RWPE2 (cell line): ENCODE data around the gene PLXND1.

Experiments used
- ATAC-seq: fragments of 200-7000 bp; cut with Tn5 transposase; 3 replicates; pipeline ENCODE4 v1.9.1; 2021; ENCODE audit warnings: low read depth
- DNase-seq: peaks from one replicate; pipeline ENCODE4 v3.0.0-alpha.2; 2020; ENCODE audit warnings: low spot score
- H3K27ac ChIP-seq: fragments of 450-650 bp; 2 replicates; pipeline ENCODE4 v1.5.1; 2017; ENCODE audit warnings: mild to moderate bottlenecking; ENCODE audit not compliant: poor library complexity, severe bottlenecking
- H3K27me3 ChIP-seq: fragments of 250-450 bp; sonication (Bioruptor Pico); 2 replicates; pipeline ENCODE4 v1.5.1; 2021; ENCODE audit warnings: mild to moderate bottlenecking, moderate library complexity; ENCODE audit not compliant: insufficient read depth, poor library complexity, severe bottlenecking
- H3K36me3 ChIP-seq: fragments of 250-450 bp; sonication (Bioruptor Pico); 2 replicates; pipeline ENCODE4 v1.5.1; 2020; ENCODE audit warnings: low read depth, mild to moderate bottlenecking, moderate library complexity
- H3K4me1 ChIP-seq: fragments of 250-450 bp; sonication (Bioruptor Pico); 2 replicates; pipeline ENCODE4 v1.5.1; 2021; ENCODE audit warnings: mild to moderate bottlenecking, moderate library complexity; ENCODE audit not compliant: insufficient read depth, poor library complexity, severe bottlenecking
- H3K4me3 ChIP-seq: fragments of 250-450 bp; sonication (Bioruptor Pico); 2 replicates; pipeline ENCODE4 v1.5.1; 2021; ENCODE audit warnings: mild to moderate bottlenecking, moderate library complexity; ENCODE audit not compliant: severe bottlenecking
- H3K9me3 ChIP-seq: fragments of 250-450 bp; sonication (Bioruptor Pico); 2 replicates; pipeline ENCODE4 v1.5.1; 2021; ENCODE audit warnings: mild to moderate bottlenecking, moderate library complexity; ENCODE audit not compliant: severe bottlenecking
- TF ChIP-seq, protein P1 (sequence below): fragments of 450-650 bp; IDR thresholded peaks from one replicate; pipeline ENCODE4 v1.5.1; 2017; ENCODE audit warnings: mild to moderate bottlenecking, moderate library complexity; ENCODE audit not compliant: poor library complexity, severe bottlenecking

Gene PLXND1

DNA sequence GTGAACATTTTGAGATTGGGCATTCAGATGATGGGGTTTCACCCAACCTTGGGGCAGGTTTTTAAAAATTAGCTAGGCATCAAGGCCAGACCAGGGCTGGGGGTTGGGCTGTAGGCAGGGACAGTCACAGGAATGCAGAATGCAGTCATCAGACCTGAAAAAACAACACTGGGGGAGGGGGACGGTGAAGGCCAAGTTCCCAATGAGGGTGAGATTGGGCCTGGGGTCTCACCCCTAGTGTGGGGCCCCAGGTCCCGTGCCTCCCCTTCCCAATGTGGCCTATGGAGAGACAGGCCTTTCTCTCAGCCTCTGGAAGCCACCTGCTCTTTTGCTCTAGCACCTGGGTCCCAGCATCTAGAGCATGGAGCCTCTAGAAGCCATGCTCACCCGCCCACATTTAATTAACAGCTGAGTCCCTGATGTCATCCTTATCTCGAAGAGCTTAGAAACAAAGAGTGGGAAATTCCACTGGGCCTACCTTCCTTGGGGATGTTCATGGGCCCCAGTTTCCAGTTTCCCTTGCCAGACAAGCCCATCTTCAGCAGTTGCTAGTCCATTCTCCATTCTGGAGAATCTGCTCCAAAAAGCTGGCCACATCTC is 71.9 kb downstream of the PLXND1 start:
- Histone ChIP-seq H3K4me1 (no peaks in the 10 kb centered on the region), H3K27ac (no peak overlapping the region), H3K4me3 (no peak overlapping the region), H3K36me3 (no peaks in the 10 kb centered on the region), H3K9me3 (no peaks in the 10 kb centered on the region), H3K27me3 (no peaks in the 10 kb centered on the region)
- no peak for ATAC-seq
- no peak for DNase-seq
- TF ChIP-seq, protein P1, sequence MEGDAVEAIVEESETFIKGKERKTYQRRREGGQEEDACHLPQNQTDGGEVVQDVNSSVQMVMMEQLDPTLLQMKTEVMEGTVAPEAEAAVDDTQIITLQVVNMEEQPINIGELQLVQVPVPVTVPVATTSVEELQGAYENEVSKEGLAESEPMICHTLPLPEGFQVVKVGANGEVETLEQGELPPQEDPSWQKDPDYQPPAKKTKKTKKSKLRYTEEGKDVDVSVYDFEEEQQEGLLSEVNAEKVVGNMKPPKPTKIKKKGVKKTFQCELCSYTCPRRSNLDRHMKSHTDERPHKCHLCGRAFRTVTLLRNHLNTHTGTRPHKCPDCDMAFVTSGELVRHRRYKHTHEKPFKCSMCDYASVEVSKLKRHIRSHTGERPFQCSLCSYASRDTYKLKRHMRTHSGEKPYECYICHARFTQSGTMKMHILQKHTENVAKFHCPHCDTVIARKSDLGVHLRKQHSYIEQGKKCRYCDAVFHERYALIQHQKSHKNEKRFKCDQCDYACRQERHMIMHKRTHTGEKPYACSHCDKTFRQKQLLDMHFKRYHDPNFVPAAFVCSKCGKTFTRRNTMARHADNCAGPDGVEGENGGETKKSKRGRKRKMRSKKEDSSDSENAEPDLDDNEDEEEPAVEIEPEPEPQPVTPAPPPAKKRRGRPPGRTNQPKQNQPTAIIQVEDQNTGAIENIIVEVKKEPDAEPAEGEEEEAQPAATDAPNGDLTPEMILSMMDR: no peak

DNA sequence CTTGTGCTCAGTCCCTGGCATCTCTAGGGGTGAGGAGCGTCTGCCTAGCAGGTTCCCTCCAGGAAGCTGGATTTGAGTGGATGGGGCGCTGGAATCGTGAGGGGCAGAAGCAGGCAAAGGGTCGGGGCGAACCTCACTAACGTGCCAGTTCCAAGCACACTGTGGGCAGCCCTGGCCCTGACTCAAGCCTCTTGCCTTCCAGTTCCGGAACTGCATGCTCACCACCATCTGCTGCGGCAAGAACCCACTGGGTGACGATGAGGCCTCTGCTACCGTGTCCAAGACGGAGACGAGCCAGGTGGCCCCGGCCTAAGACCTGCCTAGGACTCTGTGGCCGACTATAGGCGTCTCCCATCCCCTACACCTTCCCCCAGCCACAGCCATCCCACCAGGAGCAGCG is 73.1 kb downstream of the PLXND1 start:
- Histone ChIP-seq H3K27me3 (no peaks in the 10 kb centered on the region), H3K4me1 (no peaks in the 10 kb centered on the region), H3K36me3 (no peaks in the 10 kb centered on the region), H3K4me3 (no peak overlapping the region), H3K9me3 (no peaks in the 10 kb centered on the region), H3K27ac (no peak overlapping the region)
- TF ChIP-seq, protein P1: no peak
- DNase-seq: no peak
- no peak for ATAC-seq

DNA sequence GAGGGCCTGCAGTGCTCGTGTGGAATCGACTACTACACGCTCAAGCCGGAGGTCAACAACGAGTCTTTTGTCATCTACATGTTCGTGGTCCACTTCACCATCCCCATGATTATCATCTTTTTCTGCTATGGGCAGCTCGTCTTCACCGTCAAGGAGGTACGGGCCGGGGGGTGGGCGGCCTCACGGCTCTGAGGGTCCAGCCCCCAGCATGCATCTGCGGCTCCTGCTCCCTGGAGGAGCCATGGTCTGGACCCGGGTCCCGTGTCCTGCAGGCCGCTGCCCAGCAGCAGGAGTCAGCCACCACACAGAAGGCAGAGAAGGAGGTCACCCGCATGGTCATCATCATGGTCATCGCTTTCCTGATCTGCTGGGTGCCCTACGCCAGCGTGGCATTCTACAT is 74.2 kb downstream of the PLXND1 start:
- no peak for ATAC-seq

DNA sequence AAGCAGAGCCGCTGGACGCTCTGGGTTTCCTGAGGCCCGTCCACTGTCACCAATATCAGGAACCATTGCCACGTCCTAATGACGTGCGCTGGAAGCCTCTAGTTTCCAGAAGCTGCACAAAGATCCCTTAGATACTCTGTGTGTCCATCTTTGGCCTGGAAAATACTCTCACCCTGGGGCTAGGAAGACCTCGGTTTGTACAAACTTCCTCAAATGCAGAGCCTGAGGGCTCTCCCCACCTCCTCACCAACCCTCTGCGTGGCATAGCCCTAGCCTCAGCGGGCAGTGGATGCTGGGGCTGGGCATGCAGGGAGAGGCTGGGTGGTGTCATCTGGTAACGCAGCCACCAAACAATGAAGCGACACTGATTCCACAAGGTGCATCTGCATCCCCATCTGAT is 74.8 kb downstream of the PLXND1 start:
- Histone ChIP-seq H3K4me1 (no peaks in the 10 kb centered on the region), H3K27me3 (no peaks in the 10 kb centered on the region), H3K9me3 (no peaks in the 10 kb centered on the region), H3K27ac (no peak overlapping the region), H3K36me3 (no peaks in the 10 kb centered on the region), H3K4me3 (no peak overlapping the region)
- TF ChIP-seq, protein P1: no peak
- no peak for DNase-seq
- no peak for ATAC-seq

More for the DNA sequence above, 74.2 kb downstream of the PLXND1 start:
- Histone ChIP-seq H3K27me3 (no peaks in the 10 kb centered on the region), H3K9me3 (no peaks in the 10 kb centered on the region), H3K36me3 (no peaks in the 10 kb centered on the region), H3K27ac (no peak overlapping the region), H3K4me1 (no peaks in the 10 kb centered on the region), H3K4me3 (no peak overlapping the region)
- no peak for DNase-seq
- TF ChIP-seq, protein P1: no peak

DNA sequence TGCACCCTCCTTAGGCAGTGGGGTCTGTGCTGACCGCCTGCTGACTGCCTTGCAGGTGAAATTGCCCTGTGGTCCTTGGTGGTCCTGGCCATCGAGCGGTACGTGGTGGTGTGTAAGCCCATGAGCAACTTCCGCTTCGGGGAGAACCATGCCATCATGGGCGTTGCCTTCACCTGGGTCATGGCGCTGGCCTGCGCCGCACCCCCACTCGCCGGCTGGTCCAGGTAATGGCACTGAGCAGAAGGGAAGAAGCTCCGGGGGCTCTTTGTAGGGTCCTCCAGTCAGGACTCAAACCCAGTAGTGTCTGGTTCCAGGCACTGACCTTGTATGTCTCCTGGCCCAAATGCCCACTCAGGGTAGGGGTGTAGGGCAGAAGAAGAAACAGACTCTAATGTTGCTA is 75.7 kb downstream of the PLXND1 start:
- H3K36me3 ChIP-seq: no peaks in the 10 kb centered on the region
- no peak for ATAC-seq
- TF ChIP-seq, protein P1: no peak

More for the DNA sequence above, 75.7 kb downstream of the PLXND1 start:
- H3K27me3 ChIP-seq: no peaks in the 10 kb centered on the region
- no peak overlapping the region for H3K27ac ChIP-seq
- no peaks in the 10 kb centered on the region for H3K4me1 ChIP-seq
- H3K4me3 ChIP-seq: no peak overlapping the region
- H3K9me3 ChIP-seq: no peaks in the 10 kb centered on the region
- no peak for DNase-seq
